GM12878 (cell line): Measurements from ENCODE around the gene C1QTNF5. TPM values are rescaled to one million over a fixed set of nuclear protein-coding genes. Genes with fewer than 3 reads are reported as not detected.

Source experiments
- ATAC-seq: fragments of 200-7000 bp; cut with Tn5 transposase; 3 replicates; pipeline ENCODE4 v1.9.1; 2020; ENCODE audit warnings: mild to moderate bottlenecking, moderate library complexity
- BruUV-seq: library from RNA; stranded (reverse); fragments of 400-500 nt; replicated peaks from 2 replicates; lab custom pipeline; 2021; lab: Mats Ljungman, UMichigan
- CTCF ChIA-PET: fragments of 300-600 bp; sonication (Branson Sonifier 250); formaldehyde crosslinking; extraction: SDS; loops from one replicate; lab custom pipeline; 2021; ENCODE audit warnings: inconsistent platforms; lab: Yijun Ruan, JAX
- POLR2A ChIA-PET: fragments of 350-600 bp; formaldehyde crosslinking; extraction: SDS; loops from one replicate; lab custom pipeline; 2021; ENCODE audit warnings: inconsistent platforms; lab: Charles Lee
- RAD21 ChIA-PET: fragments of 300-600 bp; sonication (Branson Sonifier 250); formaldehyde crosslinking; loops from one replicate; lab custom pipeline; 2023; ENCODE audit warnings: antibody characterized with exemption; ENCODE audit not compliant: unreplicated experiment; lab: Charles Lee
- SMC1A ChIA-PET: fragments of 300-600 bp; sonication (Branson Sonifier 250); formaldehyde crosslinking; loops from one replicate; lab custom pipeline; 2023; ENCODE audit not compliant: unreplicated experiment, uncharacterized antibody; lab: Charles Lee
- DNase-seq: peaks from one replicate; pipeline ENCODE4 v3.0.0-alpha.2; 2011; ENCODE audit warnings: low read depth, low spot score
- FAIRE-seq: peaks from 3 replicates; lab custom pipeline; 2011; peaks lifted over from hg19 to GRCh38; lab: Jason Lieb, UNC
- H2AFZ ChIP-seq: 2 replicates; pipeline ENCODE4 v1.6.0; 2011; ENCODE audit warnings: low read depth, low read length, control low read depth; ENCODE audit not compliant: control insufficient read depth
- H3K27ac ChIP-seq: 2 replicates; pipeline ENCODE4 v1.5.1; 2011; ENCODE audit warnings: control low read depth; ENCODE audit not compliant: control insufficient read depth, insufficient read depth
- H3K27me3 ChIP-seq, 2 experiments: replicated peaks in 1 of 2; 2 replicates each; pipeline versions ENCODE4 v1.6.0 to v1.6.1; 2011; ENCODE audit warnings: low read length in 1 of 2; ENCODE audit not compliant: control insufficient read depth in 2 of 2, insufficient read depth in 2 of 2
- H3K36me3 ChIP-seq, 2 experiments: 2 replicates each; pipeline ENCODE4 v1.5.1; 2011; ENCODE audit warnings: low read length in 1 of 2; ENCODE audit not compliant: control insufficient read depth in 2 of 2, insufficient read depth in 2 of 2
- H3K4me1 ChIP-seq: 2 replicates; pipeline ENCODE4 v1.6.1; 2011; ENCODE audit warnings: mild to moderate bottlenecking, low read length, moderate library complexity, mixed read lengths; ENCODE audit not compliant: control insufficient read depth, insufficient read depth
- H3K4me2 ChIP-seq: 2 replicates; pipeline ENCODE4 v1.6.0; 2011; ENCODE audit warnings: control low read depth; ENCODE audit not compliant: control insufficient read depth, insufficient read depth
- H3K4me3 ChIP-seq: fragments of 200-600 bp; sonication (generic); 2 replicates; pipeline ENCODE4 v1.5.1; 2016
- H3K79me2 ChIP-seq: 2 replicates; pipeline ENCODE4 v1.6.0; 2011; ENCODE audit warnings: low read length; ENCODE audit not compliant: control insufficient read depth, insufficient read depth
- H3K9ac ChIP-seq: 2 replicates; pipeline ENCODE4 v1.8.0; 2011; ENCODE audit warnings: low read length, control low read depth, mixed read lengths; ENCODE audit not compliant: control insufficient read depth, insufficient read depth
- H3K9me3 ChIP-seq: replicated peaks from 3 replicates; pipeline ENCODE4 v1.5.1; 2011; ENCODE audit warnings: mild to moderate bottlenecking, low read length; ENCODE audit not compliant: control insufficient read depth, insufficient read depth
- H4K20me1 ChIP-seq: 2 replicates; pipeline ENCODE4 v1.6.0; 2011; ENCODE audit not compliant: control insufficient read depth, insufficient read depth
- BACH1 ChIP-seq: fragments of 450-650 bp; IDR thresholded peaks from 2 replicates; pipeline ENCODE4 v1.6.1; 2017; ENCODE audit warnings: mild to moderate bottlenecking, borderline replicate concordance
- CEBPZ ChIP-seq: fragments of 150-350 bp; IDR thresholded peaks from 2 replicates; pipeline ENCODE4 v1.6.1; 2016; ENCODE audit warnings: low read depth, low read length
- CHD1 ChIP-seq: IDR thresholded peaks from 2 replicates; pipeline ENCODE4 v1.6.1; 2012; ENCODE audit warnings: low read depth, low read length, improper control_type of control experiment
- CTCF ChIP-seq, 3 experiments: IDR thresholded peaks in 2 of 3; conservative IDR thresholded peaks in 1 of 3; 2 replicates each; pipeline ENCODE4 v1.5.1; 2011; ENCODE audit warnings: low read depth in 3 of 3, low read length in 3 of 3, mild to moderate bottlenecking in 3 of 3, control low read depth in 2 of 3, moderate library complexity in 2 of 3, inconsistent platforms in 1 of 3, mixed read lengths in 1 of 3; ENCODE audit not compliant: control insufficient read depth in 2 of 3, insufficient read depth in 1 of 3; ENCODE audit errors: extremely low read depth in 1 of 3
- HSF1 ChIP-seq: fragments of 150-350 bp; IDR thresholded peaks from 2 replicates; pipeline ENCODE4 v1.6.1; 2014; ENCODE audit warnings: mild to moderate bottlenecking, low read depth, low read length
- KLF5 ChIP-seq: fragments of 450-650 bp; IDR thresholded peaks from 2 replicates; pipeline ENCODE4 v1.6.1; 2014; ENCODE audit warnings: mild to moderate bottlenecking; ENCODE audit not compliant: partially characterized antibody
- MEF2B ChIP-seq: fragments of 450-650 bp; IDR thresholded peaks from 2 replicates; pipeline ENCODE4 v1.6.1; 2018; ENCODE audit warnings: mild to moderate bottlenecking, moderate library complexity; ENCODE audit not compliant: partially characterized antibody, poor library complexity, severe bottlenecking
- NFYB ChIP-seq: IDR thresholded peaks from 2 replicates; pipeline ENCODE4 v1.6.1; 2011; ENCODE audit warnings: low read depth, mild to moderate bottlenecking, low read length, improper control_type of control experiment, moderate library complexity; ENCODE audit not compliant: insufficient read depth
- PAX5 ChIP-seq: IDR thresholded peaks from 2 replicates; pipeline ENCODE4 v1.6.1; 2011; ENCODE audit warnings: low read depth, low read length, borderline replicate concordance
- RCOR1 ChIP-seq: conservative IDR thresholded peaks from 2 replicates; pipeline ENCODE4 v1.6.1; 2012; ENCODE audit warnings: low read depth, low read length, improper control_type of control experiment
- SMARCA5 ChIP-seq: fragments of 450-650 bp; IDR thresholded peaks from 2 replicates; pipeline ENCODE4 v1.6.1; 2017; ENCODE audit warnings: mild to moderate bottlenecking
- SREBF1 ChIP-seq: IDR thresholded peaks from 2 replicates; pipeline ENCODE4 v1.6.1; 2012; ENCODE audit warnings: mild to moderate bottlenecking, low read length
- TCF3 ChIP-seq: IDR thresholded peaks from 2 replicates; pipeline ENCODE4 v1.6.1; 2012; ENCODE audit warnings: low read depth, mild to moderate bottlenecking, low read length, borderline replicate concordance; ENCODE audit not compliant: insufficient read depth
- USF1 ChIP-seq: IDR thresholded peaks from 2 replicates; pipeline ENCODE4 v1.6.1; 2011; ENCODE audit warnings: borderline replicate concordance, low read depth, mild to moderate bottlenecking, moderate library complexity, mixed read lengths, low read length; ENCODE audit not compliant: insufficient read depth; ENCODE audit errors: extremely low read length
- USF2 ChIP-seq: IDR thresholded peaks from 2 replicates; pipeline ENCODE4 v1.6.1; 2011; ENCODE audit warnings: low read depth, low read length, improper control_type of control experiment, borderline replicate concordance
- YBX1 ChIP-seq: fragments of 450-650 bp; IDR thresholded peaks from 2 replicates; pipeline ENCODE4 v1.6.1; 2016; ENCODE audit warnings: antibody characterized with exemption
- WGBS: methylation state at CpG from one replicate; pipeline ENCODE4 v1.1.6; 2016; ENCODE audit warnings: low lambda C conversion rate; ENCODE audit not compliant: insufficient replicate concordance, insufficient coverage; ENCODE audit errors: missing lambda C conversion rate; 5-methylcytosine and 5-hydroxymethylcytosine counted together
- in situ Hi-C: fragments of 300-500 bp; cut with MboI; formaldehyde crosslinking; loops from 9 replicates; pipeline ENCODE4 v1.14.3; 2018; ENCODE audit warnings: mixed read lengths
- intact Hi-C: fragments of 100-400 bp; cut with micrococcal nuclease; formaldehyde crosslinking; loops from one replicate; pipeline ENCODE4 v1.14.2; 2022; ENCODE audit not compliant: unreplicated experiment
- polyA plus RNA-seq, 11 experiments: library from polyadenylated mRNA; depleted of rRNA in 4 of 11; unstranded in 6 of 11; stranded (reverse) in 5 of 11; fragments of >200 nt; fragmentation: Nextera tagmentation in 4 of 11; fragmentation: Illumina TruSeq in 1 of 11; extraction: Ambion mirVana in 4 of 11; extraction: Trizol in 1 of 11; gene quantifications; 1 replicate in 1 of 11; 2 replicates in 10 of 11; pipeline versions ENCODE4 v1.2.1 to v1.2.3, GENCODE V29; 2011 to 2016; ENCODE audit warnings: inconsistent platforms in 2 of 11, missing spikeins in 2 of 11, low read depth in 1 of 11
- total RNA-seq, 4 experiments: library from RNA; depleted of rRNA in 3 of 4; stranded (reverse); fragments of >200 nt in 3 of 4; fragmentation: Illumina TruSeq in 1 of 4; extraction: Trizol in 1 of 4; gene quantifications; 2 replicates each; pipeline versions ENCODE4 v1.2.1 to v1.2.3, GENCODE V29; 2013 to 2021

C1QTNF5 gene
- total and polyA plus RNA-seq, 10 of the 15 experiments (the other 5 are each of a cell fraction or from before 2014, with no cell fraction given) = not detected

GRCh38 chr11:119297938-119298337, 42.7 kb downstream of the C1QTNF5 start:
- intact Hi-C loops = no loop called here
- ChIA-PET POLR2A (no interaction called here), SMC1A (no interaction called here), CTCF (interaction anchor here (0.6 to 1.9 kb wide), 8 partner anchors 10 to 1268 kb away, joined by 3 to 7 read pairs (median 4); no protein-coding TSS in a partner anchor), RAD21 (no interaction called here)
- Histone ChIP-seq H3K27me3 (no peaks in the 10 kb centered on the region), H3K4me1 (no peaks in the 10 kb centered on the region), H3K27ac (no peak overlapping the region), H4K20me1 (no peaks in the 10 kb centered on the region), H3K4me3 (no peak overlapping the region), H3K9ac (no peak overlapping the region), H2AFZ (no peak overlapping the region), H3K36me3 (peaks cover 10 to 32% of the 10 kb centered on the region in 2 experiments), H3K79me2 (no peaks in the 10 kb centered on the region), H3K4me2 (no peak overlapping the region), H3K9me3 (no peaks in the 10 kb centered on the region)
- ATAC-seq (no peak), DNase-seq (no peak), FAIRE-seq (no peak)
- WGBS = 99% methylated on average over 3 of the region's 3 CpGs
- in situ Hi-C loops = no loop called here
- BruUV-seq = no TSS peak
- no peak for TF ChIP-seq SMARCA5
- TF ChIP-seq SREBF1 = no peak
- no peak for TF ChIP-seq USF2
- TF ChIP-seq CEBPZ = no peak
- TF ChIP-seq PAX5 = no peak
- no peak for TF ChIP-seq CTCF (IDR thresholded peaks at IDR 0.05 in 2 of 3, conservative IDR thresholded peaks at IDR 0.05 in 1 of 3; ENCODE audit: control insufficient read depth in 2 of 3, extremely low read depth in 1 of 3, insufficient read depth in 1 of 3, low read depth in 3 of 3, low read length in 3 of 3)
- TF ChIP-seq USF1 = no peak
- TF ChIP-seq TCF3 = no peak
- TF ChIP-seq YBX1 = no peak
- no peak for TF ChIP-seq NFYB
- TF ChIP-seq KLF5 = no peak
- TF ChIP-seq BACH1 = no peak
- no peak for TF ChIP-seq MEF2B
- TF ChIP-seq RCOR1 = no peak
- TF ChIP-seq HSF1 = no peak
- no peak for TF ChIP-seq CHD1
